HEK293 (cell line): ENCODE measurements around the gene ESRRG.

ENCODE experiments used
- CTCF ChIA-PET: fragments of 350-600 bp; formaldehyde crosslinking; extraction: SDS; loops from one replicate; lab custom pipeline; 2021; ENCODE audit warnings: antibody characterized with exemption; lab: Yijun Ruan, JAX
- POLR2A ChIA-PET: fragments of 300-600 bp; formaldehyde crosslinking; extraction: SDS; loops from one replicate; lab custom pipeline; 2020; ENCODE audit warnings: antibody characterized with exemption, inconsistent platforms; lab: Yijun Ruan, JAX
- H3K27ac ChIP-seq: fragments of 200-500 bp; sonication (Bioruptor generic); 2 replicates; pipeline ENCODE4 v1.5.1; 2014; ENCODE audit warnings: low read depth, low read length, control low read depth, inconsistent platforms; ENCODE audit errors: extremely low read depth
- H3K36me3 ChIP-seq, 2 experiments: fragments of 200-500 bp in 1 of 2; sonication (Bioruptor generic) in 1 of 2; 1 replicate in 1 of 2; 2 replicates in 1 of 2; pipeline ENCODE4 v1.5.1; 2014 to 2017; ENCODE audit warnings: inconsistent platforms in 2 of 2, low read length in 2 of 2; ENCODE audit not compliant: control insufficient read depth in 2 of 2, insufficient read depth in 1 of 2
- H3K4me1 ChIP-seq: fragments of 200-500 bp; sonication (Bioruptor generic); 2 replicates; pipeline ENCODE4 v1.5.1; 2014; ENCODE audit warnings: mild to moderate bottlenecking, low read length, inconsistent platforms; ENCODE audit not compliant: control insufficient read depth, insufficient read depth
- H3K4me3 ChIP-seq: 2 replicates; pipeline ENCODE4 v1.5.1; 2011; ENCODE audit warnings: low read depth, mild to moderate bottlenecking, control low read depth, low read length, moderate library complexity
- H3K9me3 ChIP-seq: fragments of 200-500 bp; sonication (Bioruptor generic); 2 replicates; pipeline ENCODE4 v1.5.1; 2014; ENCODE audit warnings: low read depth, low read length, inconsistent platforms; ENCODE audit not compliant: control insufficient read depth, insufficient read depth
- GLIS1 ChIP-seq: fragments of 450-650 bp; formaldehyde crosslinking; IDR thresholded peaks from 2 replicates; pipeline ENCODE4 v1.5.1; 2016; ENCODE audit warnings: missing biosample characterization, missing genetic modification characterization
- HOXA7 ChIP-seq: sonication (generic); formaldehyde crosslinking; IDR thresholded peaks from 2 replicates; pipeline ENCODE4 v1.8.1; 2022; ENCODE audit warnings: missing genetic modification reagents, borderline replicate concordance
- SETDB1 ChIP-seq: IDR thresholded peaks from one replicate; pipeline ENCODE4 v1.6.1; 2017; ENCODE audit warnings: mild to moderate bottlenecking, low read length, moderate library complexity, mixed read lengths; ENCODE audit not compliant: insufficient read length
- ZBTB20 ChIP-seq: fragments of 450-650 bp; formaldehyde crosslinking; IDR thresholded peaks from 2 replicates; pipeline ENCODE4 v1.5.1; 2016; ENCODE audit warnings: missing biosample characterization, missing genetic modification characterization
- ZNF10 ChIP-seq: fragments of 450-650 bp; formaldehyde crosslinking; IDR thresholded peaks from 2 replicates; pipeline ENCODE4 v1.5.1; 2017; ENCODE audit warnings: missing biosample characterization, missing genetic modification characterization
- ZNF140 ChIP-seq: fragments of 450-650 bp; formaldehyde crosslinking; IDR thresholded peaks from 2 replicates; pipeline ENCODE4 v1.5.1; 2016; ENCODE audit warnings: missing biosample characterization, missing genetic modification characterization
- ZNF239 ChIP-seq: fragments of 450-650 bp; formaldehyde crosslinking; IDR thresholded peaks from 2 replicates; pipeline ENCODE4 v1.5.1; 2016; ENCODE audit warnings: missing biosample characterization, missing genetic modification characterization
- ZNF248 ChIP-seq: fragments of 450-650 bp; formaldehyde crosslinking; IDR thresholded peaks from 2 replicates; pipeline ENCODE4 v1.5.1; 2017; ENCODE audit warnings: missing biosample characterization, missing genetic modification characterization
- ZNF266 ChIP-seq: fragments of 450-650 bp; formaldehyde crosslinking; IDR thresholded peaks from 2 replicates; pipeline ENCODE4 v1.5.1; 2016; ENCODE audit warnings: missing biosample characterization, missing genetic modification characterization, low read depth
- ZNF311 ChIP-seq: fragments of 450-650 bp; formaldehyde crosslinking; IDR thresholded peaks from 2 replicates; pipeline ENCODE4 v1.5.1; 2017; ENCODE audit warnings: missing biosample characterization, missing genetic modification characterization, borderline replicate concordance
- ZNF366 ChIP-seq: fragments of 450-650 bp; formaldehyde crosslinking; conservative IDR thresholded peaks from 2 replicates; pipeline ENCODE4 v1.5.1; 2016; ENCODE audit warnings: missing biosample characterization, missing genetic modification characterization
- ZNF664 ChIP-seq: fragments of 450-650 bp; formaldehyde crosslinking; IDR thresholded peaks from 2 replicates; pipeline ENCODE4 v1.5.1; 2016; ENCODE audit warnings: missing biosample characterization, missing genetic modification characterization
- ZNF707 ChIP-seq: fragments of 450-650 bp; formaldehyde crosslinking; IDR thresholded peaks from 2 replicates; pipeline ENCODE4 v1.5.1; 2016; ENCODE audit warnings: missing biosample characterization, missing genetic modification characterization
- ZNF777 ChIP-seq: fragments of 450-650 bp; formaldehyde crosslinking; IDR thresholded peaks from 2 replicates; pipeline ENCODE4 v1.5.1; 2017; ENCODE audit warnings: missing biosample characterization, missing genetic modification characterization, borderline replicate concordance
- ZNF791 ChIP-seq: fragments of 450-650 bp; formaldehyde crosslinking; IDR thresholded peaks from 2 replicates; pipeline ENCODE4 v1.5.1; 2016; ENCODE audit warnings: missing biosample characterization, missing genetic modification characterization
- ZXDB ChIP-seq: fragments of 450-650 bp; formaldehyde crosslinking; IDR thresholded peaks from 2 replicates; pipeline ENCODE4 v1.5.1; 2016; ENCODE audit warnings: missing biosample characterization, missing genetic modification characterization
- TF ChIP-seq, protein P1 (sequence below): fragments of 450-650 bp; formaldehyde crosslinking; IDR thresholded peaks from 2 replicates; pipeline ENCODE4 v1.5.1; 2016; ENCODE audit warnings: missing biosample characterization, missing genetic modification characterization
- TF ChIP-seq, protein P2 (sequence below): fragments of 450-650 bp; formaldehyde crosslinking; IDR thresholded peaks from 2 replicates; pipeline ENCODE4 v1.5.1; 2017; ENCODE audit warnings: missing biosample characterization, missing genetic modification characterization
- TF ChIP-seq, protein P3 (sequence below): fragments of 450-650 bp; formaldehyde crosslinking; IDR thresholded peaks from 2 replicates; pipeline ENCODE4 v1.5.1; 2016; ENCODE audit warnings: missing biosample characterization, missing genetic modification characterization, borderline replicate concordance

ESRRG gene

DNA sequence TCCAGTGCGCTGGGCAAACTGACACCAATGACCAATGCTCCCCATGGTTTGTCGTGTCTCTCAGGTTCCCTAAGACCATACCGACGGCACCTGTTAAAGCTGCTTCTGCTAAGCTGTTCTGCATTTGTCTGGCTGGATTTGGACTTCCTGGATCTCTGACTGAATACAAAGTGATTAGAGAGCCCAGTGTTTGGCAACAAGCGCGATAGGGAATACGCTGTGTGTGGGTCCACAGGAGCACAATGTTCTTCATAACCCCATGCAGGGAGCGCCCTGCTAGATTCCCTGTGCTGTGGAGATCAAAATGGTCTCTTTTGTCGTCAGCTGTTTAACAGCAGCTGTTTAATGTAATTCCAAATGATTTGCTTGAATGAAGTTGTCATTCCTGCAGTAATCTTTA is 26.0 kb upstream of the ESRRG start:
- Histone ChIP-seq H3K36me3 (no peaks in the 10 kb centered on the region), H3K27ac (no peak overlapping the region), H3K4me1 (no peaks in the 10 kb centered on the region), H3K9me3 (no peaks in the 10 kb centered on the region), H3K4me3 (no peak overlapping the region)
- POLR2A ChIA-PET = no interaction called here
- CTCF ChIA-PET = interaction anchor here (0.6 to 1.6 kb wide), 12 partner anchors 8 to 1340 kb away, joined by 3 to 11 read pairs (median 4); no protein-coding TSS in a partner anchor
- TF ChIP-seq ZNF777 (tag by site-specific recombination) (no peak), ZNF140 (no peak), ZNF266 (tag by site-specific recombination) (no peak), ZBTB20 (no peak), ZNF10 (tag by site-specific recombination) (no peak), ZNF791 (tag by site-specific recombination) (no peak)
- TF ChIP-seq, protein P1, sequence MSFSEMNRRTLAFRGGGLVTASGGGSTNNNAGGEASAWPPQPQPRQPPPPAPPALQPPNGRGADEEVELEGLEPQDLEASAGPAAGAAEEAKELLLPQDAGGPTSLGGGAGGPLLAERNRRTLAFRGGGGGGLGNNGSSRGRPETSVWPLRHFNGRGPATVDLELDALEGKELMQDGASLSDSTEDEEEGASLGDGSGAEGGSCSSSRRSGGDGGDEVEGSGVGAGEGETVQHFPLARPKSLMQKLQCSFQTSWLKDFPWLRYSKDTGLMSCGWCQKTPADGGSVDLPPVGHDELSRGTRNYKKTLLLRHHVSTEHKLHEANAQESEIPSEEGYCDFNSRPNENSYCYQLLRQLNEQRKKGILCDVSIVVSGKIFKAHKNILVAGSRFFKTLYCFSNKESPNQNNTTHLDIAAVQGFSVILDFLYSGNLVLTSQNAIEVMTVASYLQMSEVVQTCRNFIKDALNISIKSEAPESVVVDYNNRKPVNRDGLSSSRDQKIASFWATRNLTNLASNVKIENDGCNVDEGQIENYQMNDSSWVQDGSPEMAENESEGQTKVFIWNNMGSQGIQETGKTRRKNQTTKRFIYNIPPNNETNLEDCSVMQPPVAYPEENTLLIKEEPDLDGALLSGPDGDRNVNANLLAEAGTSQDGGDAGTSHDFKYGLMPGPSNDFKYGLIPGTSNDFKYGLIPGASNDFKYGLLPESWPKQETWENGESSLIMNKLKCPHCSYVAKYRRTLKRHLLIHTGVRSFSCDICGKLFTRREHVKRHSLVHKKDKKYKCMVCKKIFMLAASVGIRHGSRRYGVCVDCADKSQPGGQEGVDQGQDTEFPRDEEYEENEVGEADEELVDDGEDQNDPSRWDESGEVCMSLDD (tag by site-specific recombination) = no peak

DNA sequence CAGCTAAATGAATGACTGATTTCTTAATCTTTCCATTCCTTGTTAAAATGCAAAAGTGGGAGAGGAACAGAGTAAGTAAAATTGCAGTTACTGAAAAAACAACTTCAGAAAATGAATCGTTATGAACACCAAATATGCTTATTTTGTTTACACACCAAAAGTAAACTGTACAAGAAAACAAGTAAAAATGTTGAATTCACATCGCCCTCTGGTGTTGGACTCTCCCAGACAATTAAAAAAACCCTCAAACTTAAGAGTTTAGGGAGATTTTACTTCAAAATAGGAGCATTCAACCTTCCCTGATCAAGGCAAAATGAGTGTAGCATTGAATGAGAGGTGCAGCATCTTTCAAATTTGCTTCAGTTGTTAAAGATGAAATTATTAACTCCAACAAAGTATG is 19.4 kb upstream of the ESRRG start:
- Histone ChIP-seq H3K4me1 (no peaks in the 10 kb centered on the region), H3K4me3 (no peak overlapping the region), H3K27ac (no peak overlapping the region), H3K36me3 (no peaks in the 10 kb centered on the region), H3K9me3 (no peaks in the 10 kb centered on the region)
- POLR2A ChIA-PET = no interaction called here
- CTCF ChIA-PET = interaction anchor here (0.6 to 1.2 kb wide), 5 partner anchors 59 to 1413 kb away, joined by 3 to 4 read pairs (median 3); no protein-coding TSS in a partner anchor
- TF ChIP-seq ZNF707 (tag by site-specific recombination) (no peak), ZNF239 (tag by site-specific recombination) (no peak), HOXA7 (no peak), ZNF366 (tag by site-specific recombination) (no peak), GLIS1 (no peak), ZNF248 (tag by site-specific recombination) (no peak), ZXDB (no peak), ZNF311 (tag by site-specific recombination) (no peak), ZNF791 (tag by site-specific recombination) (no peak), ZNF664 (tag by site-specific recombination) (no peak), SETDB1 (no peak)
- TF ChIP-seq, protein P2, sequence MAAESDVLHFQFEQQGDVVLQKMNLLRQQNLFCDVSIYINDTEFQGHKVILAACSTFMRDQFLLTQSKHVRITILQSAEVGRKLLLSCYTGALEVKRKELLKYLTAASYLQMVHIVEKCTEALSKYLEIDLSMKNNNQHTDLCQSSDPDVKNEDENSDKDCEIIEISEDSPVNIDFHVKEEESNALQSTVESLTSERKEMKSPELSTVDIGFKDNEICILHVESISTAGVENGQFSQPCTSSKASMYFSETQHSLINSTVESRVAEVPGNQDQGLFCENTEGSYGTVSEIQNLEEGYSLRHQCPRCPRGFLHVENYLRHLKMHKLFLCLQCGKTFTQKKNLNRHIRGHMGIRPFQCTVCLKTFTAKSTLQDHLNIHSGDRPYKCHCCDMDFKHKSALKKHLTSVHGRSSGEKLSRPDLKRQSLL = no peak
- TF ChIP-seq, protein P3, sequence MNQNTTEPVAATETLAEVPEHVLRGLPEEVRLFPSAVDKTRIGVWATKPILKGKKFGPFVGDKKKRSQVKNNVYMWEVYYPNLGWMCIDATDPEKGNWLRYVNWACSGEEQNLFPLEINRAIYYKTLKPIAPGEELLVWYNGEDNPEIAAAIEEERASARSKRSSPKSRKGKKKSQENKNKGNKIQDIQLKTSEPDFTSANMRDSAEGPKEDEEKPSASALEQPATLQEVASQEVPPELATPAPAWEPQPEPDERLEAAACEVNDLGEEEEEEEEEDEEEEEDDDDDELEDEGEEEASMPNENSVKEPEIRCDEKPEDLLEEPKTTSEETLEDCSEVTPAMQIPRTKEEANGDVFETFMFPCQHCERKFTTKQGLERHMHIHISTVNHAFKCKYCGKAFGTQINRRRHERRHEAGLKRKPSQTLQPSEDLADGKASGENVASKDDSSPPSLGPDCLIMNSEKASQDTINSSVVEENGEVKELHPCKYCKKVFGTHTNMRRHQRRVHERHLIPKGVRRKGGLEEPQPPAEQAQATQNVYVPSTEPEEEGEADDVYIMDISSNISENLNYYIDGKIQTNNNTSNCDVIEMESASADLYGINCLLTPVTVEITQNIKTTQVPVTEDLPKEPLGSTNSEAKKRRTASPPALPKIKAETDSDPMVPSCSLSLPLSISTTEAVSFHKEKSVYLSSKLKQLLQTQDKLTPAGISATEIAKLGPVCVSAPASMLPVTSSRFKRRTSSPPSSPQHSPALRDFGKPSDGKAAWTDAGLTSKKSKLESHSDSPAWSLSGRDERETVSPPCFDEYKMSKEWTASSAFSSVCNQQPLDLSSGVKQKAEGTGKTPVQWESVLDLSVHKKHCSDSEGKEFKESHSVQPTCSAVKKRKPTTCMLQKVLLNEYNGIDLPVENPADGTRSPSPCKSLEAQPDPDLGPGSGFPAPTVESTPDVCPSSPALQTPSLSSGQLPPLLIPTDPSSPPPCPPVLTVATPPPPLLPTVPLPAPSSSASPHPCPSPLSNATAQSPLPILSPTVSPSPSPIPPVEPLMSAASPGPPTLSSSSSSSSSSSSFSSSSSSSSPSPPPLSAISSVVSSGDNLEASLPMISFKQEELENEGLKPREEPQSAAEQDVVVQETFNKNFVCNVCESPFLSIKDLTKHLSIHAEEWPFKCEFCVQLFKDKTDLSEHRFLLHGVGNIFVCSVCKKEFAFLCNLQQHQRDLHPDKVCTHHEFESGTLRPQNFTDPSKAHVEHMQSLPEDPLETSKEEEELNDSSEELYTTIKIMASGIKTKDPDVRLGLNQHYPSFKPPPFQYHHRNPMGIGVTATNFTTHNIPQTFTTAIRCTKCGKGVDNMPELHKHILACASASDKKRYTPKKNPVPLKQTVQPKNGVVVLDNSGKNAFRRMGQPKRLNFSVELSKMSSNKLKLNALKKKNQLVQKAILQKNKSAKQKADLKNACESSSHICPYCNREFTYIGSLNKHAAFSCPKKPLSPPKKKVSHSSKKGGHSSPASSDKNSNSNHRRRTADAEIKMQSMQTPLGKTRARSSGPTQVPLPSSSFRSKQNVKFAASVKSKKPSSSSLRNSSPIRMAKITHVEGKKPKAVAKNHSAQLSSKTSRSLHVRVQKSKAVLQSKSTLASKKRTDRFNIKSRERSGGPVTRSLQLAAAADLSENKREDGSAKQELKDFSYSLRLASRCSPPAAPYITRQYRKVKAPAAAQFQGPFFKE = no peak
